ENCODE measurements around the gene IDH3G.

The IDH3G gene

DNA sequence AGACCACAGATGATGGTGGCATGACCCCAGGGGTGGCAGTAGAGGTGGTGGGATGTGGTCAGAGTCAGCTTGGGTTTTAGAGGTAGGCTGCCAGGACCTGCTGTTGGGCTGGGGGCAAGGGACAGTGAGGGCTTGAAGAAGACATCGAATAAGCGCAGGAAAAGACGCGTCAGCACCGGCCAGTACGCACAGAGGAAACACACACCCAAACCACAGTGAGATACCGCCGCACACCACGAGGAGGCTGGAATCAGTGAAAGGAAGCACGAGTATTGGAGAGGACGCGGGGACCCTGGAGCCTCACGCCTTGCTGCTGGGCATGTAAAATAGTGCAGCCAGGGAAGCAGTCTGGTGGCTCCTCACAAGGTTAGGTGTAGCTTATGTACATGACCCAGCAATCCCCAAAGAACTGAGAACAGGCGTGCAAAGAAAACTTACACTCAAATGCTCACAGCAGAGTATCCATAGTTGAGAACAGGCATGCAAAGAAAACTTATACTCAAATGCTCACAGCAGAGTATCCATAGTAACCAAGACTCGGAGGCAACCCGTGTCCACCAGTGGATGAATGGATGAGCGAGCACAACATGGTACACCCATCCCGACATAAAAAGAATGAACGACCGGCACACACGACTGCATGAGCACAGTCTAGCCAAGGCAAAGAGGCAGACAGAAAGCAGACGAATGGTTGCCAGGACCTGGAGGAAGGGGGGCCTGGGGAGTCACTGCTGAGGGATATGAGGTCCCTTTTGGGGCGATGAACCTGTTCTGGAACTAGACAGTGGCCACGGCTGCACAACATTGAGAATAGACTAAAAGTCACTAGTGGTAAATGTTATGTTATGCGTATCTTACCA lies 22.9 kb upstream of the IDH3G start:
- no peak for DNase-seq (ENCODE audit: low read depth in 2 of 2)

DNA sequence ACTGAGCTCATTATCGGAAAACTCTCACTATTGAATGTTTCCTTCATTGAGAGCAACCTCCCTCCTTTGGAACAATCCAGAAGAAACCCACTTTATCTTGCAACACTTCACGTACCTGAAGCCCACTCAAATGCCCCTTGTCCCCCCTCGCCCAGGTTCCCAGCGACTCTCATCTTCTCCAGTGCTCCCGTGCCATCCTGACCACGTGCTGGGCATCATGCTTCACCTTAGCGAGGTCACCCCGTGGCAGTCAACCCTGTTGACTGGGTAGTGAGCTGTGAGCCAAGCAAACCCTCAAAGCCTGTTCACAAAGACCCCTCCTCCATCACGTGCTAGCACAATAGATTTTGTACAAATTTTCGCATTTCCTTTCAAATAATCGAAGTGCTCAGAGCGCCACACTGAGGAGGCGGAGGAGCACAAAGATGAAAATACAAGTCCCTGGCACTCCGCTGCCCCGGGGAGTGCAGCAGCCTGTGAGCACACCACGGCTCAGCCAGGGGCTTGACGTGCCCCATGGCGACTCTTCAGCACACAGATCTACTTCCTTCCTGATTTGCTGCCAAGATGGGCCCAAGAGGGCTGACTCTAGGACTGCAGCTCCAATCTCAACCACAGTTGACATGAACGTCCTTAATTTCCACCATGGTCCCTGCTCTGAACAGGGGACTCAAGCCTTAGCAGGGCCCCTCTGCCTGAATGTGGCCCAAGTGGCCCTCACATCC lies 20.6 kb upstream of the IDH3G start:
- DNase-seq (ENCODE audit: low read depth in 2 of 2): no peak

DNA sequence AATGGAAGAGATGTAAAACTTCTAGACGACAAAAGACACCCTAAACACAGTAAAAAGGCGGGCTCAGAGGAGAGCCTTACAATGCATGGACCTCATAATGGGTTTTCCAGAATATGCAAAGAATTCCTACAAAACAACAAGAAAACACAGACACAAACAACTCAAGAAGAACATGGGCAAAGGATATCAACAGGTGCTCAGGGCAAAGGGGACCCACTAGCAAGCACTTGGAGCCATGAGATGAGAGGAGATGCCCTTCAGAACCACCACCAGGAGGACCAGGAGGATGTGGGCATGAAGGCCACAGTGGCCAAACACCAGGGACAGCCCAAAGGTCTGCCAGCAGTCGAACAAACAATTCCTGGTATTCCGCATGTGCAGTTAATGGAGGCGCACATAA lies 19.0 kb upstream of the IDH3G start:
- no peak for DNase-seq (ENCODE audit: low read depth in 2 of 2)

DNA sequence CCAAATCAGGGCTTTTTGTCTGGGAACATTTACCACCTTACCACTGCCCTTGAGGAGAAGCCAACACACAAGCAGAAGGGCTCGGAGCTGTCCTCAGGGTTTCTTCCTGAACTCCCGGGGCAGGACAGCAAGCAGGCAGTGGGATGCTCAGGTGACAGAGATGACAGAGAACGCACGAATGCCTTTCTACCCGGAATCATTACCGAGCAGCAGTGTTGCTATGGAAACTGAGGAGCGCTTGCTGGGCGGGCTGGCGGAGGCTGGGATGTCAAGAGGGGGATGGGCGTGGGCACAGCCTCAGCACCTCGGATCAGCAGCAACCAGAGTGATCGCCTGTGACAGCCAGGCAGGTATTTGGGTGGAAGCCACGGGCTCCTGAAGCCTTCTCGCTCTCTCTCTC lies 18.0 kb upstream of the IDH3G start:
- DNase-seq (ENCODE audit: low read depth in 2 of 2): no peak

DNA sequence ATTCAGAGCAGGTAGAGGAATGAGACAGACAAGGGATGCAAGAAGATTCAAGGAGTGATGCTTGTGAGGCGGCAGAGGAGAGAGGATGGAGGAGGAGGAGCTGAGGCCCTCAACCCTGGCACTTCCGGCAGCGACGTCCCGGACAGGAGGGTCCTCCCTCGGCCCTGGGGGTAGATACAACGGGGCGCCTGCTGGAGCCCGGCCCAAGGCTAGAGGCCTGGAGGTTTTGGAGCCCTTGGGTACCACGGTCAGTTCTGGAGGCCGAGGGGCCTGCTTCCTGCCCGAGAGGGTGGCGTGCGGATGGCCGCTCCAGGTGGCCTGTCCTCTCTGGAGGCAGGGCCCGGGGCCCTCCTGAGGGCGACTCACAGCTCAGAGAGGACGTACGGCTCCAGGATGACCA lies 13.8 kb upstream of the IDH3G start:
- DNase-seq (ENCODE audit: low read depth in 2 of 2): no peak

DNA sequence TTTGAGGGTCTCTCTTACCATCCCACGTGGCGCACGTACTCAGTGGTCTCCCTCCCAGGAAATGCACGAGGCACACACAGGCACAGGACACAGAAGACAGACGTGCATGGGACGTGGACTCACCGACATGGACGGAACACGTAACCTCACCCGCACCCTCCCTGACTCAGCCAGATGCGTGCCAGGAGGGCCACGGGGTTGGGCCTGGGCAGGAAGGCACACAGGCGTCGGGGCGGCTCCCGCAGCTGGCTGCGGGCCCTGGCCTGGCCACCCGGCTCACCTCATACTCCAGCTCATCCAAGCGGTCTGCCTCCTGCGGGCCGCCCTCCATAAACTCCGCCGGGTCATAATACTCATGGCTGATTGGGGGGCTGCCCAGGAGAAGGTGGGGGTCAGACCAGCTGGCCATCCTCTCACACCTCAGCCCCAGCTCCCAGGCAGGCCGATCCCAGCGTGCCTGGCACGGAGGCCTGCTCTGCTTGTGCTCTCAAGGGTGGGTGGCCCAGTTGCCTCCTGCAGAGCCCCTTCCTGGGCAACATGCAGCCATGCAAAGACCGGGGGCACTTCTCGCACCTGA lies 12.9 kb upstream of the IDH3G start:
- no peak for DNase-seq (ENCODE audit: low read depth in 2 of 2)

DNA sequence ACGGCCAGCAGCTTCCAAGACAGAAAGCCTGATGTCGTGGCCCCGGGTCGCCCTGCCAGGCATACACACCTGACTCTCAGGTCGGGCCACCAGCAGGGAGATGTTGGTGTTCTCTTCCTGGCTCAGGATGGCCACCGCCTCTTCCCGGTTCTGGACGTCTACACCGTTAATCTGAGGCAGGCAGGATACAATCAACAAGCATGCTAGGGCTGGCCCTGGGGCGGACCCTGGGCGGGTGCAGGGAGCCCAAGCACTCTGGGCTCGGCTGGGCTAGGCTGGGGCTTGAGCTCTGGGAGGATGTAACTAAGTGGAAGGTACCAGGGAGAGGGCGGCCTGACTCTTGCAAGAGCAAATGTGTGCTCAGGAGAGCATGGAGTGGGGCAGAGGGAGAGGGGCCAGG lies 11.3 kb upstream of the IDH3G start:
- DNase-seq (ENCODE audit: low read depth in 2 of 2): no peak

DNA sequence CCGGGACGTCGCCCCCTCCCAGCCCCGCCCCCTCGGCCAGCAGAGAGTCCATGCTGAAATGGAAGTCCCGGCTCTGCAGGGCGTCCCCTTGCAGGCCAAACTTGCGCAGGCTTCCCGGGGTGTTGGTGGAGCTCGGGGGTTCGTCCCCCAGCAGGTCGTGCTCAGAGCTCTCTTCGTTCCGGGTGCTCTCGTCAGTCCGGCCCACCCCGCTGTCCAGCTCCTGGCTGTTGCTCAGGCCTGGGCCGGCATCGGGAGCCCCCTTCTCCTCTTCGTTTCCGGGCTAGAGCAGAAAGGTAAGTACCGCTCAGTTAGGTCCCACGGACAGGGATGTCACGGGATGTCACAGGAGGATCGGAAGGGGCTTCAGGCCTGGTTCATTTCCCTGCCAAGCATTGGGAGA lies 10.4 kb upstream of the IDH3G start:
- DNase-seq (ENCODE audit: low read depth in 2 of 2): no peak

DNA sequence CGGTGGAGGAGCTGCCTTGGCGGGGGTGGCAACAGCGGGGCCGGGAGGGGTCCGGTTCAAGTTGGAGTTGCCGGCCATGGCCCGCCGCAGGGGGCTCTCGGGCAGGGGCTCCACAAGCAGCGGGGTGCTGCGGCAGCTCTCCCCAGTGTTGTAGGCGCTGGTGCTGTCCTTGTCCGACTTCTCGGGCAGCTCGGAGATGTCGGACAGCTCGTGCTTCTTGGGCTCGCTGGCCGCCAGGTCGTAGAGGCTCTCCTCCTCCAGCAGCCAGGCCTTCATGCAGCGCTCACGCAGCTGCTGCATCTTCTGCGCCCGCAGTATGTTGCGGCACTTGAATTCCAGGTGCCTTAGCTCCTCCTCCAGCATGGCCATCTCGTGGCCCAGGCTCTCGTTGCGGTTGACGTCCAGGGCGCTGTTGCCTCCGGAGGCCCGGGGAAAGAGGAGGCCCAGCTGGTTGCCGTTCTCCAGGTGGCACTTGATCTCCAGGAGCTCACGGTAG lies 10.0 kb upstream of the IDH3G start:
- DNase-seq (ENCODE audit: low read depth in 2 of 2): no peak

DNA sequence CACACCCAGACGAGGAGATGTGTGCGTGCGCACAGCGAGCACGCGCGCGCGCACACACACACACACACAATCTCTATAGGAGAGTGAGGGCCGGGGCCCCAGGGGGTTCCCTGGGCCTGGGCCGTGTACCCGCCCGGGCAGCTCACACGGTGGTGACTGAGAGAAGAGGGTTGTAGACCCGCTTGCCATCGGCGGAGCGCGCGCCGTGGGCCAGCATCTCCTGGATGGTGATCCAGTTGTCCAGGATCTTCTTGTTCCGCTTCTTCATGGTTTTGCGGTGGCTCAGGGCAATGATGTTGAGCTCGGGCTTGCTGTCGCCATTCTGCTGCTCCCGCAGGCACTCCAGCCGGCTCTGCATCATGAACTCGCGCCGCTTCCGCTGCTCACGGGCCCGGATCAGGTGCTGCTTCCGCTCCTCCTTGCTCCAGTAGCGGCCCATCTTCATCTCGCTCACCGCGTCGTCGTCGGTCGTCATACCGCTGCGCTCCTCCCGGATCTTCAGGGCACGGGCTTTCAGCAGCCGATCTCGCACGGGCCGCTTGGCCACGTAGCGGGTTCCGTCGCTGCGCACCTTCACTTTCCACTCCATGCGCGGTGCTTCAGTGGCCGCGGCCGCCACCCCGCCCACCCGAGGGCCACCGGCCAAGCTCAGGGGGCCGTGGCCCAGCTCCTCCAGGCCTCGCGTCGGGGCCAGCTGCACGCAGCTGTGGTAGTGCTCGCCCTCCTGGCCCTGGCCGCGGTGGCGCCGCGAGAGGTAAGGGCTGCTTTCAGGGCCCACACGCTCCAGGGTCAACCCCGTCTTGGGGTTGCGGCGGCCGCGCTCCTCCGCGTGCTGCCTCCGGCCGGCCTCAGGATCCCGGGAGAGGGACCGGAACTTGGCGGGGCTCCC lies 9.3 kb upstream of the IDH3G start:
- no peak for DNase-seq (ENCODE audit: low read depth in 2 of 2)

DNA sequence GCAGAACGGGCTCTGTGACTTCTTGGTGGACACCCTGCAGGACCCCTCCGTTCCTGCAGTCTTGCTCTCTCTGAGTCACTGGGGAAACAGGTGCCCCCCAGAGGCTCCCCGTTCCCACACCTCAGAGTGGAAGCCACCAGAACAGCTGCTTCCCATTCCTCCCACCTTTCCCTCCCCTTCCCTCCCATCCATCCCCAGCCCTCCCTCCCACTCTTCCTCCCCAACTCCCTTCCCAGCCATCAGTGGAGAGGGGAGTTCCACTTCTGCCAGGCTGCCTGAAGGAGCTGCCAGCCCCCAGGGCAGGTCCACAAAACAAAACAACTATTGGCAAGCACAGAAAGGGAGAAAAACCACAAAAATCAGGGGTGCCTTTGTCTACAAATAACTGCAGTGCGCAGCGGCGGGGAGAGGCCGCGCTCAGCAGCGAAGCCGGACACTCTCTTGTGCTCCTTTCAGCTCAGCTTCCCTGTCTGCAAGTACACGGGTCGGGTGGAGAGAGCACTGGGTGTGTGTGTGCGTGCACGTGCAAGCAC lies 8.4 kb upstream of the IDH3G start:
- no peak for DNase-seq (ENCODE audit: low read depth in 2 of 2)

DNA sequence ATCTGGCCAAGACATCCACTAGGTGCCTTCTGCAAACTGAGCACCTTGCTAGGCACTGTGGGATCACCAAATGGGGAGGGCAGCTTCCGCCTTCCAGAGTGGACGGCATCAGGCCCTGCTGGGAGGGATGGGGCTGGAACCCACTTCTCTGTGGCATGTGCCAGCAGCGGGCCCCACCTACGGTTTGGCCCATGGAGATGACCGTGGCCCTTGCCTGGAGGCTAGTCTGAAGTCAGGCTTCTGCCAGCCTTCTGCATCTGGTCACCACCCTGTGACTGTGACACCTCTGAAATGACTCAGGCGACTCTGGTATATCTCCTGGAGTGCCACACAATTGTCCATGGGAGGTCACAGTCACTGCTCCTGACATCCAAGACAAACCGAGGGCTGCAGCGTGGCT lies 7.5 kb upstream of the IDH3G start:
- no peak for DNase-seq (ENCODE audit: low read depth in 2 of 2)

DNA sequence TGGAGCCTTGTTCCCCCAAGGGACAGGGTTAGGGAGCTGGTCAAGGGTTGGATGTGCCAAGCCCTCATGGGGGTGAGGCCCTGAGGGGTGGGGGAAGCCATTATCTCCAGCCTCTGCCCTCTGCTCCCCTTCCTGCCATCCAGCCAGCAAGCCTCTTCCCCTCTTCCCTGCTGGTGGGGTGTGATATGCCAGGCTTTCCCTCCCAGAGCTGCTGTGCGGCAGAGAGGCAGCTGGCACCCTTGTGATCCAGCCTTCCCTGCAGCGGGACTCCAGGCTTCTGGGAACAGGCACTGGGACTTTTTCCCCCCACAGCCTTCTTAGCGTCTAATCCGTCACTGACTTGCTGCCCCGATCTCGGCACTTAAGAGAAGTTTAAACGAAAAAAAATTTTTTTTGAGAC lies 6.6 kb upstream of the IDH3G start:
- DNase-seq (ENCODE audit: low read depth in 2 of 2): no peak

DNA sequence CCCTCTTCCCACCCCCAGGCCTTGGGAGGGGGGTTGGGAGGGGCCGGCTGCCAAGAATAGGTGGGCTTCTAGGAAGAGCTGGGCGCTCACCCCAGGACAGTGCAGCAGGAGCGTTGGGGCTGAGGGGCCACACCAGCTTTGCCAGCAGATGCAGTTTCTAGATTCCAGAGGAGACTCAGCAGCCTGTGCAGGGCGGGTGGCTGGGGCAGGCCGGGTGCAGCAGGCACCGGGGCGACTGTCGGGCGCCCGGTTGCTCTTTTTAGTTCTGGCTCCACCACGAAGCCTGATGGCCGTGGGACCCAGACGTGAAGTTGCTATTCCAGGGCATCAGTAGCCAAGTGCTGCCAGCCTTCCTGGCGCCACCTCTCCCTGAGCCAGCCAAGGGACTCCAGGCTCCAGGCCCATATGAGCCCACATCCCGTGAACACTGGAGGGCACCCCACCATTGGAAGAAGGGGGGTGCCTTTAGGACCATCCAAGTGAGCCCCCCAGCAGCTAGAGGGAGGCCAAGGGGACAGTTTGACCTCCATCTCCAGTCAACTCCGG lies 6.1 kb upstream of the IDH3G start:
- DNase-seq (ENCODE audit: low read depth in 2 of 2): no peak

DNA sequence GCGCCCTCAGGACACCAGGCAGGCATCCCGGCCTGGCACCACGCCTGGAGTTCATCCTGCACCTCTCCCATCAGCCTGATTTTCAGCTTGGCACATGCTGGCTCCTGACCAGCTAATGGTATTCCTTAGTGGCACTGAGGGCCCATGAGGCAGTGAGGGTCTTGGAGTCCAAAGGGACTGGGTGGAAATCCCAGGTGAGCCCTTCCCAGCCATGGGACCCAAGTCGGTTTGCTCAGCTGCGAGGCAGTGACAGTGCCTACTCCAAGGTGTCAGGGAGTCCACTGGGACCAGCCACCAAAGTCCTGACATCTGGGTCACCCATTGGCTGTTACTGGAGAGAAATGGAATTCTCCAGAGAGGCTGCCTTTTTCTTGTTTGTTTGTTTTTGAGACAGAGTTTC lies 5.2 kb upstream of the IDH3G start:
- no peak for DNase-seq (ENCODE audit: low read depth in 2 of 2)

DNA sequence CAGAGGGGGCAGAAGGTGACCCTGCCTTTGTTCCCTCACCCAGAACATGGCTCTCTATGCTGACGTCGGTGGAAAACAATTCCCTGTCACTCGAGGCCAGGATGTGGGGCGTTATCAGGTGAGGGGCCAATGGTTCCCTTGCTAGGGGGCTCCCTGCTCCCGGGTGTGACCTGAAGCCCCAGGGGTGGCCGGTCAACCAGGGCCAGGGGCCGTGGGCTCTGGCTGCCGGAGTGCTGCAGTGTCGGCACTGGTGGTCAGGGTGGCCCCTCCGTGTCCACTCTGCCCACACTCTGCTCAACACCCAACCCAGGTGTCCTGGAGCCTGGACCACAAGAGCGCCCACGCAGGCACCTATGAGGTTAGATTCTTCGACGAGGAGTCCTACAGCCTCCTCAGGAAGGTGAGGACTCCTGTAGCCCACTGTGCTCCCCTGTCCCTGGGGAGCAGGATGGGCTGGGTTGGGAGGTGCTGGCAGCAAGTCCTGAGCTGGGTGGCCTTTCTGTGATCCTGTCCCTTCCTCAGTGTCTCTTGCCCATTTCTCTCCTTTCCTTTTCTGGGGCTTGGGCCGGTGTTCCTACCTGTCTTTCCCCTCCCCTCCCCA lies 3.3 kb upstream of the IDH3G start:
- no peak for DNase-seq (ENCODE audit: low read depth in 2 of 2)

DNA sequence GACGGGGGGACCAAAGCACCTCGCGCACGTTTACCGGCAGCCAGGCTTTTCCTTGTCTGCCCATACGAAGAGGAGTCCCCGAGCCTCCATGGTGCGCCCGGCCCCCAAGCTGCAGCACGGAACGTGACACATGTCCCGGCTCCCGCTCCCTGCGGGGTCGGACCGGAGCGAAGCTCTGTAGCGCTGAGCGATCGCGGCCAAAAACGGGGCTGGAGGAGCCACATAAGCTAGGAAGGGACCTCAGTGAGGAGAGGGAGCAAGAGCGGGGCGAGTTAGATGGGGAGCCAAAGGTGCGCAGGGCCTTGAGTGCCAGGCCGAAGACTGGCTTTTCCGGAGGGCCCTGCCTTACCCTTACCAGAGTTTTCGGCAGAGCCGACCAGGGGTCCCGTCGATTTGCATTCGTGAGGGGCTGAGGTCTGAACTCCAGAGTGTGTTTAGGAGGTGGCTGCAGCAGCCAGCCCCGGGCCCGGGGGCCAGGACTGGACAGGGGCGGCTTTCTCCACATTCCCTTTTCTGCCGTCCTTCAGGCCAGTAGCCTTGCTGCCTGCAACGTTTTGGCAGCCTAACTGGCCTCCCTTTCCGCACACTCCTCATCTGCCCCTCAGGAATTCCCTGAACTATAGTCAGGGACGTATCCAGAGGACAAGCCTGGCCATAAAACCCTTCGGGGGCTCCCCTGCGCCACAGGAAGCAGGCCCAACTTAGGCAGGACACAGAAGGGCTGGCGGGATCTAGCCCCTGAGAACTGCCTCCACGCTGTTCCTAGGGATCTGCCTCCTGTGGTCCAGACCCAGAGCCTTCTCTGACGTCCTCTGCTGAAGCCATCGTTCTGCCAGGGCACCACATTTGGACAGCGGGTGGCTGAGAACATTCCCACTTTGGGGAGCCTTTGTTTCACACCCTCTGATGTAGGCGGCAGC lies 982 bp upstream of the IDH3G start:
- DNase-seq (ENCODE audit: low read depth in 2 of 2): no peak

DNA sequence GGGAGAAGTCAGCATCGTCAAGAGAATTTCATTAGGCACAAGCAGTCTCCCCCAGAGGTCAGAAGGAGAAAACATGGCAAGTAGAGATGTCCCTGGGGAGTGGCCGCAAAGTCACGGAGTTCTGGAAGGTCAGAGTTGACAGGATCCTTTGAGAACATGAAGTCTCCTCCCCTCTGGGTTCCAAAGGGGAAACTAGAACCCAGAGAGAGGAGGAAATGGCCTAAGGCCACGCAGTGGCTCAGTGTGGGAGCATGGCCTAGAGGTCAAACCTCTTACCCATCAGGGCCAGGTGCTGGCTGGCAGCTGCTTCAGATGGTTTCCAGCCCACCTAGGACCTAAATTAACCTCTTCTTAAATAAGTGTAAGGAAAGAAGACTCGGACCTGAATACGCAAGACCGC lies 884 bp downstream of the IDH3G start:
- DNase-seq (ENCODE audit: low read depth in 2 of 2): no peak

DNA sequence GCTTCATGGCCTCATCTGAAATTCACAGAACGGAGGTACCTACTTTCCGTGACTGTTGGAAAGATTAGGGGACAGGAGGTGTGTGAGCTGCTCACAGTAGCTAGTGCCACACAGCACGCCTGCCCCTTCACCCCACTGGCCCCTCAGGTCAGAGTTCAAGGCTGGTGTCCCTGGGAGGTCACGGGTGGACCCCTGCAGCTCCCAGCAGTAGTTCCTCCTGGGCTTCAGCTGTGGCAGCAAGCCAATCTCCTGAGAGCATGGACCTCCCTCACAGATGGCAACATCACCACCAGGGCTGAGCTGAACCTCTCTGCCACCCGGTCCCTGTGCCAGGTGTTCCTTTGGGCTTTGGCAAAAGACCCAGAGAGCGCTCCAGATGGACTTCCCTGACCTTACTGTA lies 1.8 kb downstream of the IDH3G start:
- DNase-seq (ENCODE audit: low read depth in 2 of 2): no peak
